SKM-1 treated with dmso at 0.1 percent for 144 hours (cell line): ENCODE measurements around the gene MYCBP2.
A peak's percentile ranks its signal among the peaks of the same experiment; 100 is the strongest.
"Not testable (repeated sequence)": the region's sequence is repeated elsewhere in the genome, so short reads cannot be mapped to it uniquely, and the experiment has no call there.

Source experiments
- DNase-seq: peaks from one replicate; lab custom pipeline; 2025; ENCODE audit not compliant: unreplicated experiment; lab: John Stamatoyannopoulos, UW

MYCBP2 gene

DNA sequence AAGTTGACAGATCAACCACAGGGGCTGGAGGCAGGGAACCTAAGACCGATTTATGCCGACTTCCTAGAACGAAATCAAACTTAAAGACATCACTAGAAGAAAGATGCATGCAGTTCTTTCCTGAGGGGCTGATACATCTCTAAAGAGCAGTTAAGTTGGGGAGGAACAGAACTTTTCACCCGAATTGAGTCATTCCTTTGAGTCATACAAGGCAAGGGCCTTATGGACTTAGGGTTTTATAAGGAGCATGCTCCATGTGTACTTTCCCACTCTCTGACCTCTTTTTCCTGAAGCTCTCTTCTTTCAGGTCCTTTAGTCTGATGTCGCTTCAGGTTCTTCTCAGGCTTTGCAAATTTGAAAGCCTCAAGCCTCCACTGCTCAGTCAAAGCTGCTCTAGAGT, 292.0 kb downstream of the MYCBP2 start:
- DNase-seq, result no peak

DNA sequence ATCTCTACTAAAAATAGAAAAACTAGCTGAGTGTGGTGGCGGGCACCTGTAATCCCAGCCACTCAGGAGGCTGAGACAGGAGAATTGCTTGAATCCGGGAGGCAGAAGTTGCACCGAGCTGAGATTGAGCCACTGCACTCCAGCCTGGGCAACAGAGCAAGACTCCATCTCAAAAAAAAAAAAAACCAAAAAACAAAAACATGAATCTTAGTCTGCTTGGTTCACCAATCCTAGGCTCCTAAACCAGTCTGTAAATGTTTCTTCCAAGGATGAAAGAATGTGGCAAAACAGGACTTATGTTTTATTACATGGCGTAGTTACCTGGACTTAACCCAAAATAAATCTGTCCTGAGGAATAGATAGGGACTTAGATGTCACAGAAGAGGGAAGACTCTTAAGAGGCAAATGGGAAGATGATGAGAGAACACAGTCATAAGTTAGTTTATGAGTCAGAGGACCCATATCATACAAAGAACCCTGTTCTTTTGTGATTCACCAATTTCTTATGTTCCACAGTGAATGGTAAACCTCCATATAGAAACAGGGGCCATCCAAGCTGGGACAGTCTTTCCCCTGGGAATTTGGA, 293.1 kb downstream of the MYCBP2 start:
- no peak for DNase-seq

DNA sequence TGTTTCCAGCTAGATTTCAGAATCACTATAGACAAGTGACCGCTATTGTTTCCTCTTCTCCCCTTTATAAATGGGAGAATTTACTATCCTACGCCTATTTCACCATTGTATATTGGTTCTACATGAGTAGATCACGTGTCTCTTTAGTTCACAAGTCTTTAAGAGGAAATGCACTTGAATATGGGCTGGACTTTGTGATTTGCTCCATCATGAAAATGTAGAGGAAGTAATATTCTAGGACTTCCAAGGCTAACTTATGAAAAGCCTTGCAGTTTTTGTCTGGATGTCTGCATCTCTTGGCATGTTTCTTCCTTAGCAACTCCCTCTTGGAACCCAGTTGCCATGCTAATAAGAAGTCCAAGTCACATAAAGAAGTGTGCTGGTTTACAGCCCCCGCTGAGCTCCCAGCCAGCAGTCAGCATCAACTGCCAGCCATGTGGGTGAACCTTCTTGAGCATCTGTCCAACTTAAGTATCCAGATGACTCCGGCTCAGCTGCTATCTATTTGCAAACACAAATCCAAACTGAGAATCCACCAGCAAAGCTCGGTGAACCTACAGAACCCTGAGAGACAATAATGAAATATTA, 295.1 kb downstream of the MYCBP2 start:
- DNase-seq, result no peak

DNA sequence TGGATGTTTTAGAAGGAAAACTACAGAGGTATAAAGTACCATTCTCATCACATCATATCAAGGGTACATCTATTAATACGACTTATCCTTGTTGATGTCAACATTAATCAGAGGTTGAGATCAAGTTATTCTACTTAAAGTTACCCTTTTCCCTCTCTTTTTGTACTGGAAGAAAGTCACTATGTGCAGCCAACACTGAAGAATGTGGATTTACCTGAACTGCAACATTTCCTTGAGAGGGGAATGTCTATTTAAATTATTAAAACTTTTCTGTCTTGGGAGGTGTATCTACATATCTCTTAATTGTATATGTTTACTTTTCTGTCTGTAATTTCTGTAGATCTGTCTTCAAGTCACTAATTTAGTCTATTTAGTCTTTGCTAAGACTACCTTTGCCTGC, 297.5 kb downstream of the MYCBP2 start:
- DNase-seq, result no peak

DNA sequence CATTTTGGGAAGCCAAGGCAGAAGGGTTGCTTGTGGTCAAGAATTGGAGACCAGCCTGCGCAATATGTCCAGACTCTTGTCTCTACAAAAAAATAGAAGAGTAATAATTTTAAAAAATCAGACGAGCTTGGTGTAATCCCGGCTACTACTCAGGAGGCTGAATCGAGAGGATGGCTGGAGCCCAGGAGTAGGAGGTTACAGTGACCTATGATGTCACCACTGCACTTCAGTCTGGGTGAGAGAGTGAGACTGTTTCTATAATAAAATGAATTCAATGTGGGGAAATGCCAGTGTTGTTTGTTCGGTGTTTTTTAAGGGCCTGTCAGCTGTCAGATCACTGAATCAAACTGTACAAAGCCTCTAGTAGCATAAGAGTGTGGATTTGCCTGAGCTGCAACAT, 298.7 kb downstream of the MYCBP2 start:
- DNase-seq, result no peak

DNA sequence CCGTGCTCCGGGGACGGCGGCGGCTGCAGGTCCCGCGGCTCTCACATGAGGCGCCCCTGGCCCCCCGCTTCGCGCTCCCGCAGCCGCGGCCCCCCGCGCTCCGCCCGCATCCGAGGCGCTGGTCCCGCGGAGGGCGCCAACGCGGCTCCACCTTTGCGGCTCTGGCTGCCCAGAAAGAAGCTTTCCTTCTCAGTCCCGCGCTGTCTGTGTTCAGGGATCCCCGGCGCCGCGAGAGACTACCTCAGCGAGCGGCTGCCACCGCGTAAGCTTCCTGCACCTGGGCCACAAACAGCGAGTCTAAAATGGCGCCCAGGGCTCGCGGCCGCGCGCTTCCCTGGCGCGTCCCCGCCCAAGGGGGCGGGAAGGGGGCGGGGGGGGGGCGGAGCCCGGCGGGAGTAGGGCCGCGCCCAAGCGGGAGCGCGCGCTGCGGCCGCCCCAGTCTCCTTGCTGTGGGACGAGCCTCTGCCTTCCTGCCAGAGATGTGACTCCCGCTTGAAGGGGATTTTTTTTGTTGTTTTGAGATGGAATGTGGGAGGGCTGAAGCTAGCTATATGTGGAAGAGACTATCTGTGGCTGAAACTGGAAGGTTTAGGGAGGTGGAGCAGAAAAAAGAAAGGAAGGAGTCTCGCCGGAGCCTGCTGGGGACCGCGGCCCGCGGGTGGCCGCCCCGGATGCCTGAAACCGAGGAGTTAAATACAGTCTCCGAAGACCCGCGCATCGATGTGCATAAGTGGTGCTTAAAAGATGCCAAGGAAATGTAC, 299.9 kb downstream of the MYCBP2 start, which contains the start of gene FBXL3:
FBXL3 (minus strand) TSS at position 299 of the 761 bp plus-strand sequence. CDS start 5,299 bp downstream, outside the sequence.
- DNase-seq, result peak; percentile 69

DNA sequence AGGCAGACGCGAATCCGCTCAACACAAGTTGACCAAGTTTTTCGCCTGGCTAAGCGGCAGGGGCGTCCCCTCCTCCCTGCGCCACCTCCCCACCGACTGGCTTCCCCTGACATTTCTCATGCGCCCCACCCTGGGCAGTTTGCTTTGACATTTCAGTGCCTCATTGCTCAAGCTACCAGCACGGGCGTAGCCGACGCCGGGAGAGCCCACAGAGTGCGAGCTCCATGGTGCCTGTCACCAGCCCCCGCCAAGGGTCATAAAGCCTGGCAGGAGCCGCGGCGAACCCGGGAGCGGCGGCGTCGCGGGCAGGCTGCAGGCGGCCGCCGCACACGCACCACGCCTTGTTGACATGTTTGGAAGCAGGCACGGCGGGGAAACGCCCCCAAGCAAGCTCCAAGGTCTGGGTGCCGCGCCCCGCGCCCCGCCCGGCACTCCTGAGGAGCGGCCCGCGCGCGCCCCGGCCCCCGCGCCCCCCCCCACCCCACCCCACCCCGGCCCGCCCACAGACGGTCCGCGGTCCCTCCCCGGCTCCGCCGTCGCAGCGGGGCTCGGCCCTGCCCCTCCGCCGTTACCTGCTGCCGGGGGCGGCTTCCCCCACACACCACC, 300.5 kb downstream of the MYCBP2 start:
- peak; percentile 63 for DNase-seq

DNA sequence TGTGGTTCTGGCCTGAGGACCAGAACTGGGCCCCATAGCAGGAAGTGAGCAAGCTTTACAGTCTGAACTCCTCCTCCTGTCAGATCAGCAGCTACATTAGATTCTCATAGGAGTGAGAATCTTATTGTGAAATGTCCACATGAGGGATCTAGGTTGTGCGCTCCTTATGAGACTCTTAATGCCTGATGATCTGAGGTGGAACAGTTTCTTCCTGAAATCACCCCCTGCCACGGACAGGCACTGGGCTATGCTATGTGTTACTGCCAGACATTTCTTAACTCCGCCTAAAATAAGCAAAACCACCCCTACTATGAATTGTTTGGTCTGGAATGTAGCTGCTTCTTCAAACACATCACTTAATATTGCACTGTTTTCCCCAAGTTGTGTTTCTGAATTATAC, 304.6 kb downstream of the MYCBP2 start:
- DNase-seq, result no peak

DNA sequence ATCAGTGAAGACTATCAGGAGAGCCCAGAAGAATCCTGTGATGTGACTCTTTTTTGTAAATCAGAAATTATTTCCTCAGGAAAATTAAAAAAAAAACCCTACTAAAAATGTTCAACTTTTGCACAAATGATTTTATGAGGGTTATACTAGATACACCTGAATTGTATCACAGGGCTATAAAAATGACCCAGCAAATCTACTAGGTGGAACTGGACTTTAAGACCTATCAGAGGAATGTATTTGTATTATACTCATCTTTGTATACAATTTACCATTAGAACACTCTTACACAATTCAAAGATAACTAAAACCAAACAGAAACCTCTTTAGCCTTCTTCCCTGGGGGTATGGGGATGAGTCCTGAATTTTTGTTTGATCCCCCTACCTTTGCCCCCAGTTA, 307.1 kb downstream of the MYCBP2 start:
- no peak for DNase-seq

DNA sequence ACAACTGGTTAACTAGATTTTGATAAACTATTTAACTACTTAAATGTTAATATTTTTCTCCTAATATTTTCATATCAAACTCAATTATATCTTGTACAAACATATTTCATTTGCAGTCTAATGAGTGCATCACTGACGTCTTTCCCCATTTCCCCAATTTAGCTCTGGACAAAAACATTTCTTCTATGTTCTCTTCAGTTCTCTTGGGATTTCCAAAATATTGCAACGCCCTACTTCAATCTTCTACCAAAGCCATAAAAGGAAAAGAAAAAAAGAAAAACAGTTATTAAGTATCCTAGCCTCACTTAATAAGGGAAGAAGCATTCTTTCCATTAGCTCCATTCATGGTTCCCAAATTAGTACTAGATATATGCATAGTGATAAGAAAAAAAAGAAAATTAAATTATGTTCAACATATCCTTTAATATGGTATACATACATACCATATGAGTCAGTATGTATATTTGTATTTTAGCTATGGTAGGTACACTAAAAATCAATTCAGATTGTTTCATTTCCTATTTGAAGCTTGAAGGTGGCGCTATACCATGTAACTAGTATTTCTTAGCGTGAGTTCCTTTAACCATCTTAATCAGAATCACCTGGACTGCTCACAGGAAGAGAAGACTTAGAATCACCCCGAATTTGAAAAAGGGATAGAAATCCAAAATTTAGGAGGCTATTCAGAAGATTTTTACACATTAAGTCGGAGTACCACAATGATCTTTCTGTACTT, 309.8 kb downstream of the MYCBP2 start:
- DNase-seq, result no peak

DNA sequence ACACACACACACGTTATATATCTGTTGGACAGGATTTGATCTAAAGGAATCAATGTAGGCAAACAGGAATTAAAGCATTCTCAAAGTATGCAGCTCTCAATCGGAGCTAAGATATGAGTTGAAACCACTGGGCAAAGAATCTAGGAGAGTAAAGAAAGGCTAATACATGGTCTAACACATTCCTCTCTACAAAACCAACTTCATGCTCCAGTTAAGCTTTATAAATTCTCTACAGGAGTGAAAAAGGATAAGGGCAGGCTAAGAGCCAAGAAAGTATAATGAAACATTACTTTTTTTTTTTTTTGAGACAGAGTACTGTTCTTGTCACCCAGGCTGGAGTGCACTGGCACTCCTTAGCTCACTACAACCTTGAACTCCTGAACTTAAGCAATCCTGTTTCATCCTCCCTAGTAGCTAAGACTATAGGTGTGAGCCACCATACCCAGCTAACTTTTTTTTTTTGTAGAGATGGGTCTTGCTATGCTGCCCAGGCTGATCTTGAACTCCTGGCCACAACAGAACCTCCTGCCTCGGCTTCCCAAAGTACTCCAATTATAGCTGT, 310.6 kb downstream of the MYCBP2 start:
- no peak for DNase-seq

DNA sequence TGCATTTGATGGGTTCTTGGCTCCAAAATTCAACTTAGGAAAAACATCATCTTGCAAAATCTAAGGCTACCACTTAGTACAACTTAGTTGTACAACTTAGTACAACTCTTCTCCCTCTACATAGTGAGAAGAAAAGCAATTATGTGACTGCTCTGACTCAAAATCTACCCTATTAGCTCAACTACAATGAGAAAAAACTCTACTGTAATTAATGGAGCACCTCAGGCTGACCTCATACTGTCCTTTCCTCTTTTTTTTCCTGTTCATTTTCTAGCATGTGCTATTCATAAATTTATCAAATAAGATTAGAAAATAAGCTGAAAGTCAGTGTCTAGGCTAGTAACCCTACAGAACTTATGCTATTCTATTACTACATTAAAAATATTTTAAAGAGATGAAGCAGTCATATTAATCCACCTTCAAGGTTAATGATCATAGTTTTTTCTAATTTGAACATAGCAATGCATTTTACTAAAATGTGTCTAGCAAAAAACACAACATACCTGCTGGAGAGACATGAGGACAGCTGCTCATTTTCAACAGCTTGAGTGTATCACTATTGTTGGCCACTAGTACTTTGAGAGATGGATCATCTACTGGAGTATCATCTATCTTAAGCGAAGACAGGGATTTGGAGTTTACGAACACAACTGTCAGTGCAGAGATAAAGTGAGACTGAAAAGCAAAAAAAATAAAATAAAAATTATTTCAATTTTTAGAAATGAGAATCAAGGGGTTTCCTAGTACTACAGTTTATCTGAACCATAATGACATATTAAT, 311.8 kb downstream of the MYCBP2 start:
- no peak for DNase-seq

DNA sequence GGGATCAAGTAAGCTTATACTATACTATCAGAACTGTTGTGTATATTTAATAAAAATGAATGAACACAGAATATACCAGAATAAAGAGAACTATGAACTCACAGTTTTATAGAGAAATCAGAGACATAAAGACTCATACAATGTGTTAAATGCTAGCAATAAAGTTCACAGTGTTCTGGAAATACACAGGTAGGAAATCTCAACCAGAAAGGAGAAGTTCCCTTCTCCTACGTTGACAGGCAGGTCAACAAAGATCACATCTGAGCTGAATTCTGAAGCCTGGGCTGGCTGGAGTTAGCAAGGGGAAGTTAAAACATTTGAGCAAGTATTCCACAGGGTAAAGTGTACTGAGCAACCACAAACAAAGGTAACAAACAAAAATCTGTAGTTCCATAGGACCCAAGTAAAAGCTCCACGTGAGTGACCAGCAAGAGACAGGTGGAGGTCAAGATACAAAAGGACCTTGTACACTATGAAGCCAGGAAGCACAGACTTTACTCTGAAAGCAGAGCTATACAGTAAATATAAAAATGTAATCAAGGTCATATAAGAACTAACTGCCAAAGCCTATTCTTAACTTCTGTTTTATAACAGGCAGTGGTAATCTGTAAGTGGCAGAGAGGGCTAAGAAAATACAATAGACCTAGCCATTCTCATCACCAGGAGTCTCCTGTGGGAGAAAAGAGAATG, 312.9 kb downstream of the MYCBP2 start:
- no peak for DNase-seq

DNA sequence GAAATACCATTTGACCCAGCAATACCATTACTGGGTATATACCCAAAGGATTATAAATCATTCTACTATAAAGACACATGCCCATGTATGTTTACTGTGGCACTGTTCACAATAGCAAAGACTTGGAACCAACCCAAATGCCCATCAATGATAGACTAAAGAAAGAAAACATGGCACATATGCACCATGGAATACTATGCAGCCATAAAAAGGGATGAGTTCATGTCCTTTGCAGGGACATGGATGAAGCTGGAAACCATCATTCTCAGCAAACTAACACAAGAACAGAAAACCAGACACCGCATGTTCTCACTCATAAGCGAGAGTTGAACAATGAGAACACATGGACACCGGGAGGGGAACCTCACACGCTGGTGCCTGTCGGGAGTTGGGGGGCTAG, 317.2 kb downstream of the MYCBP2 start:
- not testable (repeated sequence) for DNase-seq

DNA sequence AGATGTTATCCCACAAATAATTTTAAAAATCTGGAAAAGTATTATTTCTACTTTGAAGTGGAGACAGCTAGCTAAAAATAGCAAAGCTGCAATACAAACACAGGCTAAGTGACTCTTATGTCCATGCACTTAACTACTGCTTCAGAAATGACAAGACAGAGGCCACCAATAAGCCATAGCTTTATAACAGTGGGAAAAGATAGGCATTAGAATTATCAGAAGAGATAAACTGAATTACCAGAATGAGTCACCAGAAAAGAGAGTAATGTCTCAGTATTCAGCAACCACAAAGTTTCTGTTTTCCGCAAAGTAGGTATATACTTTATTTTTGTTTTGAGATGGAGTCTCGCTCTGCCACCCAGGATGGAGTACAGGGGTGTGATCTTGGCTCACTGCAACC, 317.9 kb downstream of the MYCBP2 start:
- DNase-seq, result no peak

DNA sequence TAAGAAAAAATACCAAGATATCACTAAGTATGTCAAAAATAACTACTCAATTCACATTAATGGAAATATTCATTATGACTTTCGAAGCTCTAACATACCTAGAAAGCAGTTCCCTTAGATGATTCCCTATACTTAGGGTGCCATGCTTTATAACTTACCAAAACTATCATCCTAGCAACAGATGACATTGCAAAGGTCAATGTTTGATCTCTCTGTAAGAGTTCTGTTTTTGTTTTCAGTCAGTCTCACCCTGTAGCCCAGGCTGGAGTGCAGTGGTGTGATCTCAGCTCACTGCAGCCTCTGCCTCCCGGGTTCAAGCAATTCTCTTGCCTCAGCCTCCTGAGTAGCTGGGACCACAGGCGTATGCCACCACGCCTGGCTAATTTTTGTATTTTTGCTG, 318.6 kb downstream of the MYCBP2 start:
- not testable (repeated sequence) for DNase-seq

DNA sequence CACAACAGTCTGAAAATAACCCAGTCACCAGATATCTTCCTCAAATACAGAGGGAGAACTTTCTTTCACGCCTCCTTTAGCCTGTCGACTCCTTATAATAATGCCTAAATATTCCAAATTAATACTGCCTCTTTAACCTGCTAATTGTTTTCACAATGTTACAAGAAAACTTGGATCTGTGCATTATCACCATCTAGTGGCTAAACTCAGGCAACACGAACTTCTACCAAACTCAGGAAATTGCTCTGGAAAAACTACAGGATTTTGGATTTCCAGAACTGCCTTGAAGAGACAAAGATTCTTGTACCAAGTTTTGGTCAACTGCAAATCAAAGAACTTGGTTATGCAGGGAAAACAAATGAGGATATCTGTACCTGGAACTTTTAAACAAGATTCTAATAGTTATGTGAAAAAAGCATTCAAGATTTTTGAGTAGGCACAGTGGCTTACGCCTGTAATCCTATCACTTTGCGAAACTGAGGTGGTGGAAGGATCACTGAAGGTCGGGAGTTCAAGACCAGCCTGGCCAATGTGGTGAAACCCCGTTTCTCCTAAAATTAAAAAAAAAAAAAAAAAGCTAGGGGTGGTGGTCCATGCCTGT, 324.2 kb downstream of the MYCBP2 start:
- DNase-seq, result peak; percentile 24

DNA sequence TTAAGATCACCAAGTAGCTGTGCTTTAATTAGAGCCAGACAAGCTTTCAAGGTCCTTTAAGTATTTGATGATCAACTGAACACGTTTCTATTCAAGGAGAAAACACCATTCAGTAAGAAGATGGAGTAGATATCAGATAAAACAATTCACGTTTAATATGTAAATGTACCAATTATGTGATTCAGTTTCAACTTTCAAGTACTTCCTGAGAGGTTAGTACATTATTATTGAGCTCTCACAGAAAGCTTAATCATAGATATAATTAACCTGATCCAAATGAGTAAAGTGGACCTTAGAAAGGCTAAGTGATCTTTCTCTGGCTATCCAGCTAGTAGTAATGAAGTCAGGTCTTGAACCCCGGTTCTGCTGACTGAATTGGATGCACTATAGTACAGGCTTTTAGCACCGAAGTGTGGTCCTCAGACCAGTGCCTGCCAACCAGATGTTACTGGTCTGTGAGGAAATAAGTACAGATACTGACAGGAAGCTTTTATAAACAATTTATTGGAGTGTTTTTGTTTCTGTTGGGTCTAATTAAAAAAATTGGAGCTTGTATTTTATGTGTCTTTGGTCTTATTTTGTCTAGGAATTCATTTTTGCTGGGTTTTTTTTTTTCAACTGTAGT, 324.8 kb downstream of the MYCBP2 start:
- no peak for DNase-seq

DNA sequence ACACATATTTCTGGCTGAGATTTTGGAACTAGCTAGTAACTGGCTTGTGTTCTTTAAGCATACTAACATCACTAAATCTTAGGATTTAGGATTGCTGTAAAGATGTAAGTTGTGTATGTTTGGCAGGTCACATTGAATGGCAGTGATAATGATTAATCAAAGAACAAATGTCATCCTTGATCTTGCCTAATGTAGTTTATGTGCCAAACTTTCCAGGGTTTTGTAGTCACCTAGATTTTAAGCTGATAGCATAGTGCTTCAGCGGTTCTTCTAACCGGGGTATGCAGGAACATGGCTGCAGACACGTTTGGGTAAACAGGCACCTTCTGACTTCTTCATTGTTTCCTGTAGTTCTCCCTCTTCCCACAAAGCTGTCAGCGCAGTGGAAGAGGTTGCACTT, 325.4 kb downstream of the MYCBP2 start:
- DNase-seq, result no peak
